Tibial nerve (tissue), 4 donors: Measurements from ENCODE around the gene SLC25A48. TPM values are rescaled to one million over a fixed set of nuclear protein-coding genes. Genes with fewer than 3 reads are reported as not detected.

Experiments used
- DNase-seq, 2 donors: peaks; one replicate each; pipeline ENCODE4 v3.0.0-alpha.2; 2019; ENCODE audit warnings: low spot score in 2 of 2
- H3K27ac ChIP-seq, 4 donors: fragments of 200-600 bp; sonication (generic) in 3 of 4; one replicate each; pipeline ENCODE4 v1.5.1; 2017 to 2019; ENCODE audit warnings: mild to moderate bottlenecking in 1 of 4
- H3K27me3 ChIP-seq, 2 donors: fragments of 200-600 bp; sonication (generic) in 1 of 2; one replicate each; pipeline versions ENCODE4 v1.5.1 to v1.6.0; 2017 to 2019
- H3K36me3 ChIP-seq, 3 donors: fragments of 200-600 bp; sonication (generic); one replicate each; pipeline ENCODE4 v1.5.1; 2018 to 2019
- H3K4me1 ChIP-seq, 4 donors: fragments of 200-600 bp; sonication (generic) in 3 of 4; one replicate each; pipeline ENCODE4 v1.5.1; 2017 to 2019
- H3K4me3 ChIP-seq, 4 donors: fragments of 200-600 bp; sonication (generic) in 3 of 4; one replicate each; pipeline ENCODE4 v1.5.1; 2017 to 2019; ENCODE audit warnings: mild to moderate bottlenecking in 1 of 4, moderate library complexity in 1 of 4
- H3K9me3 ChIP-seq, 4 donors: fragments of 200-600 bp; sonication (generic) in 3 of 4; one replicate each; pipeline ENCODE4 v1.5.1; 2017 to 2019
- EP300 ChIP-seq, 2 donors: sonication (generic); formaldehyde crosslinking; IDR thresholded peaks; one replicate each; pipeline ENCODE4 v1.6.1; 2017; ENCODE audit warnings: antibody characterized with exemption in 2 of 2, mild to moderate bottlenecking in 1 of 2
- POLR2A ChIP-seq, 2 donors: fragments of 450-650 bp; IDR thresholded peaks; one replicate each; pipeline ENCODE4 v1.6.1; 2017; ENCODE audit warnings: antibody characterized with exemption in 2 of 2, mild to moderate bottlenecking in 2 of 2, moderate library complexity in 2 of 2
- WGBS, 2 donors: methylation state at CpG; one replicate each; pipeline ENCODE4 v1.1.5; 2018; 5-methylcytosine and 5-hydroxymethylcytosine counted together
- small RNA-seq: library from RNA; depleted of rRNA; stranded (forward); fragments of <200 nt; gene quantifications from one replicate; pipeline ENCODE3, GENCODE V24; 2016
- total RNA-seq, 4 donors: library from RNA; depleted of rRNA; stranded (reverse); fragments of >200 nt; gene quantifications; one replicate each; pipeline ENCODE4 v1.1.0, GENCODE V29; 2016
- TF ChIP-seq, protein P1 (sequence below), 5 experiments: fragments of 200-600 bp in 3 of 5; fragments of 450-650 bp in 2 of 5; sonication (generic) in 3 of 5; IDR thresholded peaks; one replicate each; pipeline ENCODE4 v1.5.1; 2016 to 2019; ENCODE audit warnings: antibody characterized with exemption in 5 of 5, mild to moderate bottlenecking in 3 of 5, moderate library complexity in 2 of 5

SLC25A48 gene
- total RNA-seq, 4 donors from 2014 or later = 59.4 to 91.2 (median 72.1) TPM

DNA sequence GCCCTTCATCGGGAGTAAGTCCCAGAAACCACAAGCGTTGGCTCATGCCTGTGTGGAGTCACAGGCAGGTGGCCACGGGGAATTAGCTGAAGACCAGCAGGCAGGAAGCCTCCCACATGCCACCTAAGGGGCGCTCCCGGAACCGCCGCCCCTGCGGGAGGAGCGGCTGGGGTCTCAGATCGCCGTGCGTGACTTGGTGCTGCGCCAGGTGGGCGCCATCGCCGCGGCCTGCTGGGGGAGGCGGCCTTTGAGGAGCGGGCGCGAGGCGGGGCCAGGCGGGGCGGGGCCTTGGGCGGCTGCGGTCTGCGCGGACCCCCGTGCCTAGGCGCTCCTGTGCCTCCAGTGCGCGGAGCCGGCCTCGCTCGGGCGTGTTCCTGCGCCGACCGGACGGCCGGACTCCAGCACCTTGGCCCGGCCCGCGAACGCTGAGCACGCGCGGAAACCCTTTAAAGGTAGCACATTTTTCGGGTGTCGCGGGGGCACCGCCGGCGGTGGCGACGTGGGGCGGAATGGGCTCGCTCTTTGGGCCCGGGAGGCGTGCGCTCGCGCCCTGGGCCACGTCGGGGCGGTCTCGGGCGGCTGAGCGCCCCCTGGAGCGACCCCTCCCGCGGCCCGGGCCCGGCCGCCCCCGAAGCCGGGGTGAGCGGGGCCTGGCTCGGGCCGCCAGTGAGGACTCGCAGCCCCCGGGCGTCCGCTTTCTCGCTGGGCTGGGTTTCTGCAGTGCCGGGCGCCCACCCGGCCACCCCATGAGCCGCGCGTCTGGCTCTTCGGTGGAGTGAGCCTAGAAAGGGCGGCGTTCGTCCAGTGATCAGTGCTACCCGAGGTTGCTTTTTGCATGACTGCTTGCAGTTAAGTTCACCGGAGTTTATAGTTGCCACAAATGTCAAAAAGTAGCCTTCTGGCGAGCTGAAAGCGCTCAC lies 95.8 kb downstream of the SLC25A48 start:
- Histone ChIP-seq H3K36me3 (no peaks in the 10 kb centered on the region), H3K4me3 (peak overlapping the region in 1 of 4 donors; percentile 30), H3K9me3 (peaks cover 0 to 6% (median 0%) of the 10 kb centered on the region in 4 donors), H3K27ac (no peak overlapping the region), H3K27me3 (peaks cover 0 to 64% of the 10 kb centered on the region in 2 donors), H3K4me1 (peaks cover 0 to 12% (median 0%) of the 10 kb centered on the region in 4 donors)
- TF ChIP-seq, protein P1, sequence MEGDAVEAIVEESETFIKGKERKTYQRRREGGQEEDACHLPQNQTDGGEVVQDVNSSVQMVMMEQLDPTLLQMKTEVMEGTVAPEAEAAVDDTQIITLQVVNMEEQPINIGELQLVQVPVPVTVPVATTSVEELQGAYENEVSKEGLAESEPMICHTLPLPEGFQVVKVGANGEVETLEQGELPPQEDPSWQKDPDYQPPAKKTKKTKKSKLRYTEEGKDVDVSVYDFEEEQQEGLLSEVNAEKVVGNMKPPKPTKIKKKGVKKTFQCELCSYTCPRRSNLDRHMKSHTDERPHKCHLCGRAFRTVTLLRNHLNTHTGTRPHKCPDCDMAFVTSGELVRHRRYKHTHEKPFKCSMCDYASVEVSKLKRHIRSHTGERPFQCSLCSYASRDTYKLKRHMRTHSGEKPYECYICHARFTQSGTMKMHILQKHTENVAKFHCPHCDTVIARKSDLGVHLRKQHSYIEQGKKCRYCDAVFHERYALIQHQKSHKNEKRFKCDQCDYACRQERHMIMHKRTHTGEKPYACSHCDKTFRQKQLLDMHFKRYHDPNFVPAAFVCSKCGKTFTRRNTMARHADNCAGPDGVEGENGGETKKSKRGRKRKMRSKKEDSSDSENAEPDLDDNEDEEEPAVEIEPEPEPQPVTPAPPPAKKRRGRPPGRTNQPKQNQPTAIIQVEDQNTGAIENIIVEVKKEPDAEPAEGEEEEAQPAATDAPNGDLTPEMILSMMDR (IDR thresholded peaks at IDR 0.05) = no peak
- no peak for TF ChIP-seq EP300 (IDR thresholded peaks at IDR 0.05)
- no peak for TF ChIP-seq POLR2A (IDR thresholded peaks at IDR 0.05)
- WGBS, 2 donors = 2 to 7% methylated on average over 17 to 63 of the region's 99 CpGs
- no peak for DNase-seq

- Histone ChIP-seq H3K27ac (no peak overlapping the region), H3K9me3 (peaks cover 0 to 6% (median 0%) of the 10 kb centered on the region in 4 donors), H3K4me1 (peaks cover 0 to 12% (median 0%) of the 10 kb centered on the region in 4 donors), H3K36me3 (no peaks in the 10 kb centered on the region), H3K27me3 (peaks cover 0 to 58% of the 10 kb centered on the region in 2 donors), H3K4me3 (no peak overlapping the region)
- 30 to 31% methylated on average over 18 of the region's 18 CpGs for WGBS, 2 donors
- TF ChIP-seq, protein P1 (IDR thresholded peaks at IDR 0.05) = no peak
- TF ChIP-seq EP300 (IDR thresholded peaks at IDR 0.05) (no peak), POLR2A (IDR thresholded peaks at IDR 0.05) (no peak)
- no peak for DNase-seq
Measured at GRCh38 chr5:135930949-135931295, 96.5 kb downstream of the SLC25A48 start.

- peaks cover 0 to 11% (median 0%) of the 10 kb centered on the region in 4 donors for H3K4me1 ChIP-seq
- no peak overlapping the region for H3K27ac ChIP-seq
- DNase-seq = no peak
- TF ChIP-seq EP300 (IDR thresholded peaks at IDR 0.05) (no peak), POLR2A (IDR thresholded peaks at IDR 0.05) (no peak)
- TF ChIP-seq, protein P1 (IDR thresholded peaks at IDR 0.05) = no peak
- peaks cover 0 to 41% of the 10 kb centered on the region in 2 donors for H3K27me3 ChIP-seq
- no peaks in the 10 kb centered on the region for H3K9me3 ChIP-seq
- WGBS, 2 donors = 40 to 49% methylated on average over 3 of the region's 3 CpGs
- H3K4me3 ChIP-seq = no peak overlapping the region
- no peaks in the 10 kb centered on the region for H3K36me3 ChIP-seq
Measured at GRCh38 chr5:135934939-135935338, 100.5 kb downstream of the SLC25A48 start.

DNA sequence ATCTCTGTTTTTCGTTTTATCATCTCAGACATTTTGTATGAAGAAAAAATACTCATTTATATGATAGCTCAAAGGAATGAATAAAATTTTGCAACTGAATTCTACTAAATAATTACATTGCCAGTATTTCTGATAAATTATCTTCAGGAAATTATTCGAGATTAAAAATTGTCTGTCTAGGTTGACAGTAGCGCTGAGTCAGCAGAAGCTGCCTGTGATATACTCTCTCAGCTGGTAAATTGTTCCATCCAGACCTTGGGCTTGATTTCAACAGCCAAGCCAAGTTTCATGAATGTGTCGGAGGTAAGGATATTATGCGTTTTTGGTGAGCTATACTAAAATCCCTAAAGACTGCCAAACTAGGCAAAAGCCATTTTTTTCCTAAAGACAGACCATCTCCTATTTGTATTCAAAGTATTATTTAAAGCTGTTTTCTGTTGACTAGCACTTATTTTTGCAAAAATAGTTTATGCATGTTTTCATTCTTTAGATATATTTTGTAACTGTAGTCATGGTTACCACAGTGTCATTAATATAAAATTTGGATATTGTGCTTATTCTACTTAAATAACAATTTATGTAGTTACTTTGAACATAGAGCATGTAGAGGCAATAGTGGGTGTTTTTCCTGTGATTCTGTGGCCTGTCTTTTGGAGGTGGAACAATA lies 102.9 kb downstream of the SLC25A48 start:
- Histone ChIP-seq H3K4me1 (no peaks in the 10 kb centered on the region), H3K36me3 (no peaks in the 10 kb centered on the region), H3K9me3 (no peaks in the 10 kb centered on the region), H3K27ac (no peak overlapping the region), H3K27me3 (peaks cover 0 to 17% of the 10 kb centered on the region in 2 donors), H3K4me3 (no peak overlapping the region)
- no peak for DNase-seq
- WGBS, 2 donors = 89 to 91% methylated on average over 5 of the region's 5 CpGs
- TF ChIP-seq POLR2A (IDR thresholded peaks at IDR 0.05) (no peak), EP300 (IDR thresholded peaks at IDR 0.05) (no peak)
- TF ChIP-seq, protein P1 (IDR thresholded peaks at IDR 0.05) = no peak

Small RNA genes within 50 kb of the gene (small RNA-seq; reads per million reads assigned to genes)
- not detected for gene MIR5692C1

Other genes with a start within 250 kb of the SLC25A48 start
- not detected for gene IL9, start 61.2 kb downstream of the SLC25A48 start, total RNA-seq
- gene LECT2, start 120.3 kb downstream of the SLC25A48 start, total RNA-seq = not detected
- gene TGFBI, start 194.3 kb downstream of the SLC25A48 start, total RNA-seq = 100 to 1,000 TPM; 158 to 291 (median 212) TPM